Activated naive CD8-positive, alpha-beta T cell treated with anti-CD3 and anti-CD28 coated beads, Interleukin-2, amount 50 U/mL, for 16 hours (primary cell): ENCODE data around the gene SVIL.
"Not testable (repeated sequence)": the region's sequence is repeated elsewhere in the genome, so short reads cannot be mapped to it uniquely, and the experiment has no call there.

Experiments
- DNase-seq: peaks from one replicate; pipeline ENCODE4 v3.0.0-alpha.2; 2020; ENCODE audit warnings: low read depth, low spot score

Gene SVIL

GRCh38 chr10:29541422-29542210, 93.2 kb downstream of the SVIL start:
- DNase-seq, result no peak

GRCh38 chr10:29540016-29540415, 94.8 kb downstream of the SVIL start:
- no peak for DNase-seq

- DNase-seq, result no peak
These were observed 95.4 kb downstream of the SVIL start for GRCh38 chr10:29539412-29539811.

GRCh38 chr10:29537799-29538198, 97.0 kb downstream of the SVIL start:
- DNase-seq, result no peak

GRCh38 chr10:29536691-29537090, 98.1 kb downstream of the SVIL start:
- not testable (repeated sequence) for DNase-seq

- DNase-seq, result no peak
These were observed 98.9 kb downstream of the SVIL start for GRCh38 chr10:29535778-29536453.

- DNase-seq, result no peak
These were observed 99.6 kb downstream of the SVIL start for GRCh38 chr10:29535012-29535777.

- no peak for DNase-seq
These were observed 100.2 kb downstream of the SVIL start for GRCh38 chr10:29534590-29534989.

GRCh38 chr10:29533696-29534285, 101.0 kb downstream of the SVIL start:
- DNase-seq, result no peak

- DNase-seq, result no peak
These were observed 101.7 kb downstream of the SVIL start for GRCh38 chr10:29533046-29533445.

GRCh38 chr10:29532256-29532878, 102.4 kb downstream of the SVIL start:
- no peak for DNase-seq

- no peak for DNase-seq
These were observed 104.4 kb downstream of the SVIL start for GRCh38 chr10:29530112-29530976.

GRCh38 chr10:29529146-29529545, 105.6 kb downstream of the SVIL start:
- no peak for DNase-seq

GRCh38 chr10:29525762-29526161, 109.0 kb downstream of the SVIL start:
- no peak for DNase-seq

GRCh38 chr10:29524720-29525119, 110.1 kb downstream of the SVIL start:
- no peak for DNase-seq

- DNase-seq, result no peak
These were observed 110.5 kb downstream of the SVIL start for GRCh38 chr10:29524294-29524693.

GRCh38 chr10:29522918-29523317, 111.9 kb downstream of the SVIL start:
- no peak for DNase-seq

GRCh38 chr10:29522061-29522855, 112.5 kb downstream of the SVIL start:
- no peak for DNase-seq

GRCh38 chr10:29519659-29520058, 115.1 kb downstream of the SVIL start:
- no peak for DNase-seq
